AG10803 (cell line): Measurements from ENCODE around the gene UCN.
A peak's percentile ranks its signal among the peaks of the same experiment; 100 is the strongest.

Source experiments
- DNase-seq: peaks from one replicate; pipeline ENCODE4 v3.0.0; 2010; ENCODE audit warnings: low read depth
- H3K4me3 ChIP-seq: 2 replicates; pipeline ENCODE4 v1.5.1; 2011; ENCODE audit warnings: mild to moderate bottlenecking, low read length, control low read depth
- TF ChIP-seq, protein P1 (sequence below): conservative IDR thresholded peaks from 2 replicates; pipeline ENCODE4 v1.5.1; 2011; ENCODE audit warnings: mild to moderate bottlenecking, low read length, control low read depth, inconsistent platforms

UCN gene

GRCh38 chr2:27263287-27264252, 44.7 kb downstream of the UCN start:
- TF ChIP-seq, protein P1, sequence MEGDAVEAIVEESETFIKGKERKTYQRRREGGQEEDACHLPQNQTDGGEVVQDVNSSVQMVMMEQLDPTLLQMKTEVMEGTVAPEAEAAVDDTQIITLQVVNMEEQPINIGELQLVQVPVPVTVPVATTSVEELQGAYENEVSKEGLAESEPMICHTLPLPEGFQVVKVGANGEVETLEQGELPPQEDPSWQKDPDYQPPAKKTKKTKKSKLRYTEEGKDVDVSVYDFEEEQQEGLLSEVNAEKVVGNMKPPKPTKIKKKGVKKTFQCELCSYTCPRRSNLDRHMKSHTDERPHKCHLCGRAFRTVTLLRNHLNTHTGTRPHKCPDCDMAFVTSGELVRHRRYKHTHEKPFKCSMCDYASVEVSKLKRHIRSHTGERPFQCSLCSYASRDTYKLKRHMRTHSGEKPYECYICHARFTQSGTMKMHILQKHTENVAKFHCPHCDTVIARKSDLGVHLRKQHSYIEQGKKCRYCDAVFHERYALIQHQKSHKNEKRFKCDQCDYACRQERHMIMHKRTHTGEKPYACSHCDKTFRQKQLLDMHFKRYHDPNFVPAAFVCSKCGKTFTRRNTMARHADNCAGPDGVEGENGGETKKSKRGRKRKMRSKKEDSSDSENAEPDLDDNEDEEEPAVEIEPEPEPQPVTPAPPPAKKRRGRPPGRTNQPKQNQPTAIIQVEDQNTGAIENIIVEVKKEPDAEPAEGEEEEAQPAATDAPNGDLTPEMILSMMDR: no peak
- no peak overlapping the region for H3K4me3 ChIP-seq
- DNase-seq: no peak

- H3K4me3 ChIP-seq: 0 out of 2 replicates have a peak within 1 kb of the TSS, but pooled peaks have one; percentile 12
- TF ChIP-seq, protein P1: no peak
- DNase-seq: peak; percentile 13
Measured at GRCh38 chr2:27262379-27263286, 45.6 kb downstream of the UCN start, which contains the start of gene SLC30A3. Gene SLC30A3 (minus strand): TSS chr2:27263047. CDS start chr2:27262906, 141 bp downstream.

GRCh38 chr2:27261926-27262298, 46.3 kb downstream of the UCN start:
- DNase-seq: no peak
- H3K4me3 ChIP-seq: no peak overlapping the region
- TF ChIP-seq, protein P1: no peak

DNA sequence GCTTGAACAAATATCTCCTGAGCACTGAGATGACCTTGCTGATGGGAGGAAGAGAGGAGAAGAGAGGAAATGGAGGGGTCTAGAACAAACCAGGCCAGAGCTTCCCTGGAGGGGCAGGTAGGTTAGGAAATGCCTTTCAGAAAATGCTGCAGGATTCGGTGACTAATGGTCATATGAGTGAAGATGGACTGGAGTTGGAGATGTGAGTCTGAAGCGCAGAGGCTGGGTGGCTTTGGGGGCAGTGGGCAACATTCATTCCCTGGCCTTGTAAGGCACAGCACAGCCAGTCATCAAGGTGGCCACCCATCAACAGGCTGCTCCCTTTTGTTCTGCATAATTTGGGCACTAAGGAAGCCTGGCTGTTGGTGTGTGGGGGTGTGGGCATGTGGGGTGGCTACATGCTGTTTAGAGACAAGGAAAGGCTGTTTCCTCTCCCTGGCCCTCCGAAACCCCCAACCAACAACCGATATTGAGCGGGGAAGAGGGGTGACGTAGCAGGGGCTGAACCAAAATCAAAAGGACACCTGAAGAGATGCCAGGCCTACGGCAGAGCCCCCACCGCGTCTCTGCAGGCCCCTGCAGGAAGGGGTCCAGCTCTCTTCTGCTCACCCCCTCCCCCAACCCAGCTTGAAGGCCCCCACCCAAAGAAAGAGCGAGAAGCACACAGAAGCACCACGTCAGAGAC, 46.9 kb downstream of the UCN start:
- no peak overlapping the region for H3K4me3 ChIP-seq
- TF ChIP-seq, protein P1: no peak

GRCh38 chr2:27258051-27258450, 50.2 kb downstream of the UCN start:
- TF ChIP-seq, protein P1: no peak
- H3K4me3 ChIP-seq: no peak overlapping the region
- DNase-seq: no peak

More for the DNA sequence above, 46.9 kb downstream of the UCN start:
- no peak for DNase-seq
